MV-4-11 (cell line): ENCODE results near the gene PPDPF.

Experiments
- DNase-seq: peaks from one replicate; lab custom pipeline; 2025; lab: John Stamatoyannopoulos, UW

PPDPF gene

DNA sequence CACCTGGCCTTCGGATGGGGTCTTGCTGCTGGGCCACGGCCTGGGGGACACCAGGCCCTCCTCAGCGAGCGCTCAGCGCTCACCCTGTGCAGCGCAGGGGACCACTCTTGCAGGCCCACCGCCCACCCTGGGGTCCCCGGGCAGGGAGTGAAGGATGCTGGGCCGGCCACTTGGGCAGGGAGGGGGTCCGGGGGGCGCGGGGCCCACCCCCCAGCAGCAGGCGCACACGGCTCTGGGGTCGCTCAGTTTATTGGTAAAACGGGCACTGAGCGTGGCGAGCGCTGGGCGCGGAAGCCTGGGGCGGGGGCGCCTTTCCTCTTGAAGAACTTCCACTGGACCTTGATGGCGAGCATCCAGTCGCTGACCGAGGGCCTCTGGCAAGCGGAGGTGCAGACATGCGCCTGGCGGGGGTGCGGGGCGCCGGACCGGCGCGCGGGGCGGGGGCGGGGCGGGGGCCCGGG lies 32.8 kb upstream of the PPDPF start:
- no peak for DNase-seq

- DNase-seq, result no peak
Measured at GRCh38 chr20:63488315-63489251, 32.0 kb upstream of the PPDPF start.

DNA sequence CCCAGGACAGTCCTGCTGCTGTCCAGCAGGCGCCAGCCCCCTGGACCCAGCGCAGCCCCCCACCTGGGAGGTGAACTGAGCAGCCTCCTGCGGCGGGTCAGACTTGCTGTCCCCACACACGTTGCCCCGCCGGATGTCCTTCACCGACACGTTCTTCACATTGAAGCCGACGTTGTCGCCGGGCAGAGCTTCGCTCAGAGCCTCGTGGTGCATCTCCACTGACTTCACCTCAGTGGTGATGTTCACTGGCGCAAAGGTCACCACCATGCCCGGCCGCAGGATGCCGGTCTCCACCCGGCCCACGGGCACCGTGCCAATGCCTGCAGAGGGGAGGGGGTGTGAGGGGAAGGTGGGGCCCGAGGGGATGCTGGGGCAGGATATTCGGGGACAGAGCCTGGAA lies 30.1 kb upstream of the PPDPF start:
- DNase-seq, result no peak

DNA sequence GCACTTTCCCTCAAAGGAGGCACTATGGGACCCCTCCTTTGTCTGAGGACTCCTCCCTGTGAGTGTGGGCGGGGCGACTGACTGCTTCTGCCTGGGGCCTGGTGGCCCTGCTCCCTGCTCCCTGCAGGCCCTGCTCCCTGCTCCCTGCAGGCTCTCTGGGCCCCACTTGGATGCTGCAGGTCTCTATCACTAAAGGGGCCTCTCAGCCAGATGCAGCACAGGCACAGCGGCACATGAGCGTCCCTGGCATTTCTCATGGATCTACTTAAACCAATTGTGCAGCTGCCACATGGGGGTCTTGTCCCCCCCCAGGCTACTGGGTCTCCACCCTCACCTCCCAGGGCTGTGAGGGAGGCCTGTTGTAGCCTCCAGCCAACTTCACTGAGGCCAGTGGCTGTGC lies 29.5 kb upstream of the PPDPF start:
- DNase-seq, result no peak

DNA sequence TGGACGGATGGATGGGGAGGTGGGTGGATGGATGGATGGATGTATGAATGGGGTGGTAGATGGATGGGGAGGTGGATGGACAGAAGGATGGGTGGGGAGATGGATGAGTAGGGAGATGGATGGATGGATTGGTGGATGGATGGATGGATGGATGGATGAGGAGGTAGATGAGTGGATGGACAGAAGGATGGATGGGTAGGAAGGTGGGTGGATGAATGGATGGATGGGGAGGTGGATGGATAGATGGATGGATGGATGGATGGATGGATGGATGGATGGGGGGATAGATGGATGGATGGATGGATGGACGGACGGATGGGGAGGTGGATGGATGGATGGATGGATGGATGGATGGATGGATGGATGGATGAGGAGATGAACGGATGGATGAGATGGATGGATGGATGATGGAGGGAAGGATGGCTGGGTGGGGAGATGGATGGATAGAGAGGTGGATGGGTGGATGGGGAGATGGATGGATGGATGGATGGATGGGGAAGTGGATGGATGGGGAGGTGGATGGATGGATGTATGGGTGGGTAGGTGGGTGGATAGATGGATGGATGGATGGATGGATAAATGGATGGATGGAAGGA lies 28.8 kb upstream of the PPDPF start:
- no peak for DNase-seq

GRCh38 chr20:63492518-63492917 lies 28.0 kb upstream of the PPDPF start:
- DNase-seq, result no peak

DNA sequence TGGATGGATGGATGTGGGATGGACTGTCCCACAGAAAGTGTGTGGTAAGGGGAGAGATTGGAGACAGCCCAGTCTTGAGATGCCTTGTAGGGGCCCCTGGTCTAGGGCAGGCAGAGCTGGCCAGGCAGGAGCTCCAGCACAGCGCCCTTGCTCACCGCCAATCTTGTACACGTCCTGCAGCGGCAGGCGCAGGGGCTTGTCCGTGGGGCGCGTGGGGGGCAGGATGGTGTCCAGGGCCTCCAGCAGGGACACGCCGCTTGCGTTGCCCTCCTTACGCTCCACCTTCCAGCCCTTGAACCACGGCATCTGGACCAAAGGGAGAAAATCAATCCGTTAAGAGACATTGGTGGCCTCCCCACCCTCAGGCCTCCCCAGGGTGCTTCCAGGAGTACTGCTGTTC lies 27.6 kb upstream of the PPDPF start:
- DNase-seq, result no peak

GRCh38 chr20:63493563-63494020 lies 27.0 kb upstream of the PPDPF start:
- DNase-seq, result no peak

DNA sequence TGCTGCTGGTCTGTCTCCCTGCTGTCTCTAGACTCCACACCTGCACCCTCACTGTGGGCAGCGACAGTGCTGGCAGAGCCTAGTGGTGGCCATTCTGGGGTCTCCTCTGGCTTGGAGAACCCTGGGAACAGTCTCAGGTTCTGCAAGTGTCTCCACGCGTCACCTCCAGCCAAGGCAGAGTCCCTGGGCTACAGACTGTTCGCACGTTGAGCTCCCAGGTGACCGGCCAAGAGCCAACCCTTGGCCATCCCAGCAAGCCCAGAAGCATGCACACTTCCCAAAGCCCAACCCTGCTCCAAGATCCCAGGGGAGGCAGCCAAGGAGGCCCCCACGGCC lies 26.5 kb upstream of the PPDPF start:
- no peak for DNase-seq

GRCh38 chr20:63494420-63495166 lies 26.0 kb upstream of the PPDPF start:
- no peak for DNase-seq

DNA sequence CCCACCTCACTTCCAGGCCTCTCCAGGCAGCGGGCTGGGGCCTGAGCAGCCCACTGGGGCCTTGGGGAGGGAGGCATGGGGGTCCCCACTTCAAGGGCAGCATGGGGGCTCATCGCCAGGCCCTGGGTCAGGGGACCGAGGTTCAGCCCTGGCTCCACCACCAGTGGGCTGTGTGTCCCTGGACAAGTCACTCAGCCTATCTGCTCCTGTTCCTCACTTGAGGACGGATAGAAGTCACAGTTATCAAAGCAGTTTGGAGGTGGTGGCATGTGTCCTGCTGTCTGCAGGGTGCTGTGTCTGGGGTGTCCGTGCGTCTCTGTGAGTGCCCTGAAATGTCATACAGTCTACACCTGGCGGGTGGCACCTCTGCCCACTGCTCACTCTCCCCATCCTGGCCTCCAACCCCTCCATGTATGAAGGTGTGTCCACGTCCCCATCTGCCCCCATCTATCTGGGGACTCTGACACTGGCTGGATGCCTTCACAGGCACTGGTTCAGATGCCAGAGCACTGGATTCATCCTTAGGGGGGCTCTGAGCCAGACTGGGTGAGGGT lies 25.3 kb upstream of the PPDPF start:
- DNase-seq, result no peak

GRCh38 chr20:63495741-63496595 lies 24.6 kb upstream of the PPDPF start:
- peak; percentile 29 for DNase-seq

DNA sequence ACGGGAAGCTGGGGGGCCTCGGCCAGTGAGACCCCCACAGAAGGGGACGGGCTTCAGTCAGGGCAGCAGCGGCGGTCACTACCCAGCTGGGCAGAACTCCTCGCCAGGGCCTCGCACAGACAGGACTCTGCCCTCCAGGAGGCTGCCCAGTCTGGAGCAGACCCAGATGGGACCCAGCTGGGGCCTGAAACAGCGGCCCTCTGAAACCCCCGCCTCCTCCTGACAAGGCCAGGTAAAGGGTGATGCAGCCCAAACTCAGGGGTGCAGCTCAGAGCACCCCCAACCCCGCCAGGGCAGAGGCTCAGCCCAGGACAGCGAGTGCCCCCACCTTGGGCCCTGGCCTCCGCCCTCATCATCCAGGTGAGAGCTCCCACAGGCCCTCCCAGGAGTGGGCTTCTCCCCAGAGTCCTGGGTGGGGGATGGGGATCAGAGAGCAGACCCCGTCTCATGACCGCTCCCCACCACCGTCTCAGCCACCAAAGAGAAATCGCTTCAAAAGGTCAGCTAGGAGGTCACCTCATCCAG lies 23.9 kb upstream of the PPDPF start:
- no peak for DNase-seq

DNA sequence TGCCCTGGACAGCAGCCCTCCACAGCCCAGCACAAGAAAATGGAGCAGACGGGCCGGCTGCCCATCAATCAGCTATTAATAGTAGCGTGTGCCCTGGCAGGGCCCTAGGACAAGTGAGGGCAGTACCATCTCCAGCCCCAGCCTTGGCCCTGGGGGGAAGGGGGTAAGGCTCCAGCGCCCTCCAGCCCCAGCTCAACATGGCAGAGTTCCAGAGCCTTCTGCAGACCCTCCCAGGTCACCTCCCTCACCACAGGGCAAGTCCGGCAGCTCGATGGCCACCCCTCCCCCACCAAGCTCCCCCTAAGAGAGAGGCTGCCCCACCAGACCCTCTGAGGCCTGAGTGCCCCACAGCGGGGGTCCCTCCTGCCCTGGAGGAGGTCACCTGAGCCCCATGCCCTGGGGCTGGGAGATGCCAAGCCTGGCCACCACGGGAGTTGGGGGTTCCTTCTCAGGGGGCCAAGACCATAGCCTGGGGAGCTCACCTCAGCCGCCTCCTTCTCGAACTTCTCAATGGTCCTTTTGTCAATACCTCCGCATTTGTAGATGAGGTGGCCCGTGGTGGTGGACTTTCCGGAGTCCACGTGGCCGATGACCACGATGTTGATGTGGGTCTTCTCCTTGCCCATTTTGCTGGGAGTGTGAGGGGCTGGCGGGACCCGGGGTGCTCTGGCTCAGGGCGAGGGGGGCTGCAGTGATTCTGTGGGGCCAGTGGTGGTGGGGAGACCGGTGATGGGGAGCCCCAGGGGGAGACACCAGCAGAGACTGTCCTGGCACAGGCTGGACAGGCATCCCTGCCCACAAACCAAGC lies 23.2 kb upstream of the PPDPF start:
- DNase-seq, result no peak

- DNase-seq, result no peak
Measured at GRCh38 chr20:63497946-63498935, 22.3 kb upstream of the PPDPF start.

DNA sequence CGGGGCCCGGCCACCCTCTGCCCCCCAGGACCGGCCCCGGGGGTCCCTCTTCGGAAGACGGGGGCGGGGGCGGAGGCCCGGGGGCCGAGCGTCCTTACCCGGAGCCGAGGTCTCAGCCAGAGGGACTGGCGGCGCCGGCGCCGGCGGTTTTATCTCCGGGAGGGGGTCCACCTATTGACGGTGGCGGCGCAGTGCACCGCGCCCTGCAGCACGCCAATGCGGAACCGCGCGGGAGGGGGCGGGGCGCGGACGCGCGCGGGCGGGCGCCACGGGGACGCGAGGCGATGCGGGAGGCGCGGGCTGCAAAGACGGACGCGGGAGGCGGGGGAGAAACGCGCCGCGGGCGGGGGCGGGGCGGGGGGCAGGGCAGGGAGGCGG lies 21.6 kb upstream of the PPDPF start, which contains the start of gene EEF1A2:
TSS of gene EEF1A2 (minus strand) at position 124 of the 378 bp plus-strand sequence. CDS start 1,320 bp downstream, outside the sequence.
- DNase-seq, result peak; percentile 36

DNA sequence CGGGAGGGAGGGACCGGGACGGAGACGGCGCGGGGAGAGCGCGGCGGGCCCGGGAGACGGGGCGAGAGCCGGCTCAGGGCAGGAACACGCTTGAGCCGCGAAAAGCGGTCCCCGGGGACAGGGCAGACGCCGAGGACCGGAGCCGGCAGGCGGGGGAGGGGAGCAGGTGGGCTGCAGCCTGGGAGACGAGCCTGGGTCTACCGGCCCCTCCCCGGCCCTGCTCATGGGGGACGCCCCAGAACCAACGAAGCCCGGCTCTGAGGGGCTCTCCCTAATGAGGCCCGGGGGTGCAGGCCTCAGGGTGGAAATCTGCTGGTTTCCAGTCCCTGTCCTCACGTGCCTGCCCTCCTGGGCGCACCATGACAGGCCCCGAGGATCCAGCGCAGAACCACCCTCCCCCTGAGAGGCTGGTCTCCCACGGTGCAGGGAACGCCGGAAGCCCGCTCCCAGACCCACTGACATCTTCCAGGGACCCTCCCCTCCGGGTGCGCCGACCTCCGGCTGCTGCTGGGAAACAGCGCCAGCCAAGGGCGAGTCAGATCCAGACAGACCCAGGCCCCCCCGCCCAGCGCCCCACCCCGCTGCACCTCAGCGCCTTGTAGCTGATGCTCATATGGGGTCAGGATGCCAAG lies 21.1 kb upstream of the PPDPF start:
- DNase-seq, result no peak

DNA sequence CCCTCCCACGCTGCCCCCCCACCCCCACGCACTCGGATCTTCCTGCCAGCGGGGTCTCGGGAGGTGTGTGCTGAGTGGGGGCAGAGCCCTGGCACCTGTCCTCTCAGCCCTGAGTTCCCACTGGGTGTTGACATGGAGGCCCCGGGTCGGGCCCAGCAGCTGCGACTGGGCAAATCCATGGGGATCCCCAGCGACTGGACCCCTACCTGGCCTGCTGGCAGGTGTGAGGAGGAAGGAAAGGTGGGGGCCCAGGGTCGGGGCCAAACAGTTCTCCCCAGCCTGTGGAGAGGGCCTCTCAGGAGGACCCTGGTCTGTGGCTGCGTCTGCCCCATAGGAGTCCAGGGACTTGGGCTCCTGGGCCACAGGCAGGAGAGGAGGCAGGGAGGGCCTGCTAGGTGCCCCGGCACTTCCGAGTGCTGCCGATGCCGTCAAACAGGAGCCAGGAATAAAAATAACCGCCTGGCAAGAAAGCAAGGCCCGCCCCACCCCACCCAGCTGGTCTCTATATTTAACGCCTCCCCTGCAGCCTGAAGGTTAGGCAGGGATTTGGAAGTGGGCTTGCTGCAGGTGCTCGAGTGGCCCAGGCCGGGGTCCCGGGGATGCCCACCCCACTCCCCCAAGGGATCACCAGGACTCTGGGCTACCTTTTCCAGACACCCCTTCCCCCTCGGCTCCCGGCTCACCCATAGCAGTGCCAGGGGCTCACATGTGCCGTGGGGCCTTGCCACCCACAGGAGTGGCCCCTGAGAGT lies 20.2 kb upstream of the PPDPF start:
- DNase-seq, result no peak
